AG04450 (cell line): ENCODE results near the gene TLR2. TPM values are rescaled to one million over a fixed set of nuclear protein-coding genes. Genes with fewer than 3 reads are reported as not detected.

Experiments used
- CTCF ChIA-PET: fragments of 300-600, 350-600 bp; formaldehyde crosslinking; extraction: SDS; loops from one replicate; lab custom pipeline; 2022; ENCODE audit warnings: antibody characterized with exemption, inconsistent platforms; lab: Charles Lee
- POLR2A ChIA-PET: fragments of 350-600 bp; formaldehyde crosslinking; extraction: SDS; loops from one replicate; lab custom pipeline; 2021; ENCODE audit warnings: antibody characterized with exemption, inconsistent platforms; lab: Yijun Ruan, JAX
- DNase-seq: peaks from one replicate; pipeline ENCODE4 v3.0.0-alpha.2; 2011; ENCODE audit warnings: low read depth, low spot score
- H3K27ac ChIP-seq: one replicate; pipeline ENCODE4 v1.5.1; 2012; ENCODE audit warnings: low read depth, low read length, control low read depth
- H3K27me3 ChIP-seq: one replicate; pipeline ENCODE4 v1.6.0; 2012; ENCODE audit warnings: low read length; ENCODE audit not compliant: control insufficient read depth, insufficient read depth
- H3K4me3 ChIP-seq: 2 replicates; pipeline ENCODE4 v1.5.1; 2011; ENCODE audit warnings: mild to moderate bottlenecking, low read depth, low read length, control low read depth
- H3K9me3 ChIP-seq: 2 replicates; pipeline ENCODE4 v1.5.1; 2012; ENCODE audit warnings: low read length; ENCODE audit not compliant: control insufficient read depth, insufficient read depth
- CTCF ChIP-seq: IDR thresholded peaks from 2 replicates; pipeline ENCODE4 v1.5.1; 2011; ENCODE audit warnings: low read depth, low read length, control low read depth, inconsistent platforms
- polyA plus RNA-seq: library from polyadenylated mRNA; depleted of rRNA; stranded (reverse); fragments of >200 nt; gene quantifications from 2 replicates; pipeline ENCODE4 v1.2.3, GENCODE V29; 2011

Gene TLR2
- polyA plus RNA-seq, 1 experiment, result 0.24 TPM

DNA sequence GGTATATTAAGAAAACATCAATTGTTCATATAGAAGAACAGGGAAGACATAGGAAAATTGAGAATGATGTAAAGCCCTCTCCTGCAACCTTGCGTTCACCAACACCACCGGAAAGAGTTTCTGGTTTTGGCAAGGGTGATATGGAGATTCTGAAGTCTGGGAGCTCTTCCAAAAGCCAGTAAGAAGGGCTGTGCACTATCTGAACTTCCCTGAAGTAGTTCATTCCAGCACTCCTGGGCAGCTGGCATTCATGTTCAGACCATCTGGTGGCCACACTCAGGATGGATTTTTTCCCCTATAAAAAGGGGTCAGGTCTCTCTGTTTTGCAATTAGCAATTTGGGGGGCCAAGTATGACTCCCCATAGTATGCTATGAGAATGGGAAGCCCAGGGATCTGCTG, 15.4 kb upstream of the TLR2 start:
- H3K27ac ChIP-seq, result no peak overlapping the region
- no peaks in the 10 kb centered on the region for H3K27me3 ChIP-seq
- DNase-seq, result no peak
- H3K9me3 ChIP-seq, result no peaks in the 10 kb centered on the region
- H3K4me3 ChIP-seq, result no peak overlapping the region
- CTCF ChIA-PET, result no interaction called here
- TF ChIP-seq CTCF, result no peak
- POLR2A ChIA-PET, result no interaction called here

DNA sequence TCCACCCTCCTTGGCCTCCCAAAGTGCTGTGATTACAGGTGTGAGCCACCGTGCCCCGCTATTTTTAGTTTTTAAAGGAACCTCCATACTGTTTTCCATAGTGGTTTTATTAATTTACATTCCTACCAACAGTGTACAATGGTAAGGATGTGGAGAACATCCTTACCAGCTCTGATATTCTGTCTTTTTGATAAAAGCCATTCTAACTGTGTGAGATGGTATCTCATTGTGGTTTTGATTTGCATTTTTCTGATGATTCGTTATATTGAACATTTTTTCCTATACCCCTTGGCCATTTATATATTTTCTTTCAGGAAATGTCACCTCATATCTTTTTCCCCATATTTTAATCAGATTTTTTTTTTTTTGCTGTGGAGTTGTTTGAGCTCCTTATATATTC, 14.2 kb upstream of the TLR2 start:
- no peak for DNase-seq
- H3K27ac ChIP-seq, result no peak overlapping the region
- H3K27me3 ChIP-seq, result no peaks in the 10 kb centered on the region
- ChIA-PET POLR2A (interaction anchor here (0.8 kb wide), 1 partner anchor 26 kb away, joined by 3 read pairs; no protein-coding TSS in a partner anchor), CTCF (interaction anchor here (0.7 kb wide), 1 partner anchor 15 kb away, joined by 5 read pairs; no protein-coding TSS in a partner anchor)
- H3K9me3 ChIP-seq, result no peaks in the 10 kb centered on the region
- no peak overlapping the region for H3K4me3 ChIP-seq
- no peak for TF ChIP-seq CTCF

- no peak overlapping the region for H3K27ac ChIP-seq
- CTCF ChIA-PET, result no interaction called here
- DNase-seq, result no peak
These were observed 7.6 kb upstream of the TLR2 start for GRCh38 chr4:153676486-153676885.

DNA sequence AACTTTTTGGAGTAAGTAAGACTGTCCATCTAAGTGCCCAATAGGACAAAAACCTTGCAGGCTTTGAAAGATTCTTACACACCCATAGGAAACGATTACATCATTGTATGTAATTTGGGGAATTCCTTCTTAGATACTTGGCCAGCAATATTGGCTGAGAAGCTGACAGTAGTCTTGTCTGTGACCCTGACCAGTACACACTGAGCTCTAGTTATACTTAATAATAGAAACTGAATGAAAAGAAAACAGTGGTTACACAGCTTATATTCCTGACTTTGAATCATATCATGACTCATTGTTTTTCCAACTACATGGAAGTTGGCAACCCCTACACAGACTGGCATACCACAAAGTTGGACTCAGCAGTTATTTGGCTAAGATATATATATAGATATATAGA, 7.1 kb upstream of the TLR2 start:
- ChIA-PET CTCF (no interaction called here), POLR2A (no interaction called here)
- Histone ChIP-seq H3K27ac (no peak overlapping the region), H3K27me3 (peaks cover 2% of the 10 kb centered on the region), H3K4me3 (no peak overlapping the region), H3K9me3 (no peaks in the 10 kb centered on the region)
- DNase-seq, result no peak
- TF ChIP-seq CTCF, result no peak

More at GRCh38 chr4:153676486-153676885, 7.6 kb upstream of the TLR2 start:
- POLR2A ChIA-PET, result no interaction called here
- Histone ChIP-seq H3K9me3 (no peaks in the 10 kb centered on the region), H3K4me3 (no peak overlapping the region), H3K27me3 (peaks cover 2% of the 10 kb centered on the region)
- no peak for TF ChIP-seq CTCF

DNA sequence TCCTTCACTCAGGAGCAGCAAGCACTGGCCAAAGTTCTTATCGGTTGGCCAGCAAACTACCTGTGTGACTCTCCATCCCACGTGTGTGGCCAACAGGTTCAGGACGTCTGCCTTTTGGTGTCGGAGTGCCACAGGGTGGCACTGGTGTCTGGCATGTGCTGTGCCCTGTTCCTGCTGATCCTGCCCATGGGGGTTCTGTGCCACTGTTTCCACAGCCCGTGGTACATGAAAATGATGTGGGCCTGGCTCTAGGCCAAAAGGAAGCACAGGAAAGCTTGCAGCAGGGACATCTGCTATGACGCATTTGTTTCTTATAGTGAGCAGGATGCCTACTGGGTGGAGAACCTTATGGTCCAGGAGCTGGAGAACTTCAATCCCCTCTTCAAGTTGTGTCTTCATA, 4.6 kb upstream of the TLR2 start:
- H3K9me3 ChIP-seq, result peaks cover 8% of the 10 kb centered on the region; the same call in 1 of the 2 replicates
- no peak overlapping the region for H3K27ac ChIP-seq
- no peak overlapping the region for H3K4me3 ChIP-seq
- TF ChIP-seq CTCF, result no peak
- peaks cover 25% of the 10 kb centered on the region for H3K27me3 ChIP-seq
- ChIA-PET CTCF (no interaction called here), POLR2A (no interaction called here)
- no peak for DNase-seq
